ENCODE measurements around the gene CENPP. TPM values are rescaled to one million over a fixed set of nuclear protein-coding genes. Genes with fewer than 3 reads are reported as not detected.

Gene CENPP
- total and polyA plus RNA-seq, 8 donors: 0.46 to 2.7 (median 1.9) TPM

DNA sequence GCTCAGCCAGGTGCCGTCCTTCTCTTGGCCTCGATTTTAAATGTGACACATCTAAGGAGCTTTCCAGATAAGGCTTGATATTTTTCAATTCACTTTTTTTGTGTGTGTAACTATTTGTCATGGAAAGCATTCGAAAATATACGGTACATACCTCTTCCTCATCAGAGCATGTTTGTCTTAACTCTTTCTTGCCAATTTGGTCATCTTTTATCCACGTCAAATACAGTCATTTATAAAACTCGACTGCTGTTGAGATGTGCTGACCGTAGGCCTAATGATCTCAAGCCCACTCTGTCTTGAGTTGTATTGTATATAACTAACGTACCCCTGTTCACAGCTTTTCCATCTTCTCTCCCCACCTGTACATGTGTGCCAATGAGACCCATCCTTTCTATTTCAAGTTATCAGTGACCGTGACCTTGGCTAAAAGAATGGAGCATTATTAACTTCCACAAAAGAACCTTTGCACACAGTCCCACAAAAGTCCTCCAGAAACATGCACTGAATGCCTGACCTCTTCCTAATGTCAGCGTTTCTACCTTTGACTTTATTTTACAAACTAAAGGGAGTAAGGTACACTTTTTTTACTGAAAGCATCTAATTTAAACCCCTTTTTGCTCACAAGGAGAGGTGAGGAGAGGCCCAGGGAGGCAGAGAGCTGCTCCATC lies 282.6 kb downstream of the CENPP start:
- intact Hi-C loops (cut with DNase I): no loop called here
- Histone ChIP-seq H3K4me1 (peaks cover 0 to 9% (median 0%) of the 10 kb centered on the region in 3 donors), H3K27me3 (no peaks in the 10 kb centered on the region), H3K27ac (no peak overlapping the region), H3K36me3 (peaks cover 0 to 8% (median 0%) of the 10 kb centered on the region in 3 donors), H3K4me3 (no peak overlapping the region), H3K9me3 (no peaks in the 10 kb centered on the region)
- DNase-seq: no peak
- TF ChIP-seq, protein P1, sequence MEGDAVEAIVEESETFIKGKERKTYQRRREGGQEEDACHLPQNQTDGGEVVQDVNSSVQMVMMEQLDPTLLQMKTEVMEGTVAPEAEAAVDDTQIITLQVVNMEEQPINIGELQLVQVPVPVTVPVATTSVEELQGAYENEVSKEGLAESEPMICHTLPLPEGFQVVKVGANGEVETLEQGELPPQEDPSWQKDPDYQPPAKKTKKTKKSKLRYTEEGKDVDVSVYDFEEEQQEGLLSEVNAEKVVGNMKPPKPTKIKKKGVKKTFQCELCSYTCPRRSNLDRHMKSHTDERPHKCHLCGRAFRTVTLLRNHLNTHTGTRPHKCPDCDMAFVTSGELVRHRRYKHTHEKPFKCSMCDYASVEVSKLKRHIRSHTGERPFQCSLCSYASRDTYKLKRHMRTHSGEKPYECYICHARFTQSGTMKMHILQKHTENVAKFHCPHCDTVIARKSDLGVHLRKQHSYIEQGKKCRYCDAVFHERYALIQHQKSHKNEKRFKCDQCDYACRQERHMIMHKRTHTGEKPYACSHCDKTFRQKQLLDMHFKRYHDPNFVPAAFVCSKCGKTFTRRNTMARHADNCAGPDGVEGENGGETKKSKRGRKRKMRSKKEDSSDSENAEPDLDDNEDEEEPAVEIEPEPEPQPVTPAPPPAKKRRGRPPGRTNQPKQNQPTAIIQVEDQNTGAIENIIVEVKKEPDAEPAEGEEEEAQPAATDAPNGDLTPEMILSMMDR (IDR thresholded peaks at IDR 0.05): no peak
- FAIRE-seq: no peak
- WGBS, 2 donors: 40 to 48% methylated on average over 10 of the region's 10 CpGs
- ATAC-seq: no peak

- TF ChIP-seq, protein P1 (IDR thresholded peaks at IDR 0.05): no peak
- peak overlapping the region in 1 of 4 donors; percentile 28 for H3K27ac ChIP-seq
- no peaks in the 10 kb centered on the region for H3K27me3 ChIP-seq
- no peak for FAIRE-seq
- H3K4me1 ChIP-seq: peaks cover 0 to 9% (median 0%) of the 10 kb centered on the region in 3 donors
- H3K4me3 ChIP-seq: no peak overlapping the region
- no peaks in the 10 kb centered on the region for H3K9me3 ChIP-seq
- peak in 3 of 4 donors; percentile 30 to 58 (median 57) for ATAC-seq
- DNase-seq: no peak
- intact Hi-C loops (cut with DNase I): no loop called here
- WGBS, 2 donors: 58 to 62% methylated on average over 11 of the region's 11 CpGs
- peaks cover 0 to 8% (median 0%) of the 10 kb centered on the region in 3 donors for H3K36me3 ChIP-seq
Measured at GRCh38 chr9:92608909-92609445, 283.2 kb downstream of the CENPP start.

DNA sequence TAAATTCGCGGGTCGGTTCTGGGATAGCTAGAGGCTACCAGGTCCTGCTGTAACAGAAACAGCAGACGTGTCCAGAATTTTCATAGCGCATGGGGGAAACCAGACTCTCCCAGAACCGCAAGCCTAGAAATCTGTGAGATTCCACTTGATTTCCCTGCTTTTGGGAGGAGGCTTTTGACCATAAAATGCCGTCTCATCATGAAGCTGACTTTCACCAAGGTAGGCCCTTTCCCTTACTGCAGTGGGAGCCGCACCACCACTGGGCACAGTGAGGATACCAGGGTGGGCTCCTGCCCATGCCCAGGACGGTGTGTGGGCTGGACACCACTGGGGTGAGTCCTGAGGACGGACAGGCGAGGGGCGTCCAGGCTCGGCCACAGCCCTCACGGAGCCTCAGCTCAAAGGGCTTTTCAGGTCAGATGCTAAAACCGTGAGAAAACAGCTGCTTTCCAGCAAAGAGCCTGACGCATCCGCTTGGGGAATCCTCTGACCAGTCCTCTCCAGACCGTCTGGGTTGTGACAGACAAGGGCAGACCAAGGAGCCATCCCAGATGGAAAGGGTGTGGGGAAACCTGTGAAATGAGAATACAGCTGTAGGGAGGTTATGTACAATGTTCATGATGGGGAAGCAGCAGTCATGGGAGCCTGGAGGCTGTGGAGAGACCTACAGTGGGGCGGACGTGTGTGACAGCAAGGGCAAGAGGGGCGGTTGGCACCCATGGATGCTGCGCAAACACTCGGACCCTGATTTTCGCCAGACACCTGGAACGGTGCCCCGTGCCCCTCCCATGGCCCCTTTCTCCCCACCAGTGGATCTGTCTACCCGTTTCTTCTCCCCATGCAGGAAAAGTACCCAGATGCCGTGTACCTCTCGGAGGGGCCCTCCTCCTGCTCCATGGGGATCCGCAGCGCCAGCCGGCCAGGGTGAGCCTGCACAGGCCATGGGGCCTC lies 285.0 kb downstream of the CENPP start:
- 93 to 95% methylated on average over 32 of the region's 32 CpGs for WGBS, 2 donors
- intact Hi-C loops (cut with DNase I): no loop called here
- no peaks in the 10 kb centered on the region for H3K9me3 ChIP-seq
- peaks cover 0 to 8% (median 0%) of the 10 kb centered on the region in 3 donors for H3K36me3 ChIP-seq
- H3K27ac ChIP-seq: no peak overlapping the region
- DNase-seq (peak in 1 of 6 donors; percentile 43), FAIRE-seq (no peak), ATAC-seq (peak in 1 of 4 donors; percentile 58)
- H3K4me3 ChIP-seq: no peak overlapping the region
- H3K4me1 ChIP-seq: peaks cover 0 to 9% (median 0%) of the 10 kb centered on the region in 3 donors
- no peaks in the 10 kb centered on the region for H3K27me3 ChIP-seq
- TF ChIP-seq, protein P1 (IDR thresholded peaks at IDR 0.05): no peak

DNA sequence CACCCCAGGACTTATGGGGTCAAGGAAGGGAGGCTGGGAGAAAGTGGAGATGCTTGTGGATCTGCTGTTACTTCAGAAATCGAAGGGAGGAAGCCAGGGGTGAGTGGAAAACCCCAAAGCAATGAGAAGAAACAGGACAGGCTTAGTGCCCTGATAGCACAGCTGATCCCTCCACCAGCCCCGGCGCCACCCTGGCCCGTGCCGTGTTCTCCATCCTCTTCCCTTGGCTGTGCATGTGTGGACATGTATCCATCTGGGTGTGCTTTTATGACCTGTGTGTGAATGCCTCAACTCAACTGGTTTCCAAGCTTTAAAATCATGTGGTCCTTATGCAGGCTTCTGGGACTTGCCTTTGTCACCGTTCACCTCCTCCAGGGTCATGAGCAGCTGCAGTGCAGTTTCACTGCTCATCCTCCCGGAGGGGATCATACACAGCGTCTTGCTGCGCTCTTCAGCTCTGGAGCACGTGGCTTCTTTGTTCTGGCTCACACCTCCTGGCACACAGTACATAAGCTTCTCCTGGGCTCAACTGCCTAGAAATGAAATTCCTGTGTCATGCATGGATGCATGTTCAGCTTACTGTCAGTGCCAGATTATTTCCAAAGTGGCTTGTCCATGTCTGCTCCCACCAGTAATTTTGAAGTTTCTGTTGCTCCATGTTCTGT lies 286.0 kb downstream of the CENPP start:
- WGBS, 2 donors: 93 to 94% methylated on average over 10 of the region's 10 CpGs
- DNase-seq (no peak), ATAC-seq (no peak), FAIRE-seq (no peak)
- H3K9me3 ChIP-seq: no peaks in the 10 kb centered on the region
- H3K27ac ChIP-seq: no peak overlapping the region
- H3K36me3 ChIP-seq: peaks cover 0 to 8% (median 0%) of the 10 kb centered on the region in 3 donors
- peaks cover 0 to 9% (median 0%) of the 10 kb centered on the region in 3 donors for H3K4me1 ChIP-seq
- H3K27me3 ChIP-seq: no peaks in the 10 kb centered on the region
- no peak overlapping the region for H3K4me3 ChIP-seq
- TF ChIP-seq, protein P1 (IDR thresholded peaks at IDR 0.05): no peak
- intact Hi-C loops (cut with DNase I): no loop called here
